HG02610 (cell line): ENCODE measurements around the gene GLI1.
"Not testable (repeated sequence)": the region's sequence is repeated elsewhere in the genome, so short reads cannot be mapped to it uniquely, and the experiment has no call there.

ENCODE experiments used
- ATAC-seq: cut with Tn5 transposase; IDR thresholded peaks from one replicate; pipeline ENCODE4 v1.9.1; 2021; ENCODE audit warnings: mild to moderate bottlenecking, moderate library complexity; ENCODE audit not compliant: unreplicated experiment

GLI1 gene

GRCh38 chr12:57475271-57476161, 15.9 kb downstream of the GLI1 start:
- no peak for ATAC-seq

GRCh38 chr12:57476162-57476992, 16.8 kb downstream of the GLI1 start:
- ATAC-seq = no peak

- ATAC-seq = no peak
These were observed 17.6 kb downstream of the GLI1 start for GRCh38 chr12:57476993-57477709.

- peak; percentile 35 for ATAC-seq
These were observed 18.4 kb downstream of the GLI1 start for GRCh38 chr12:57477710-57478681.

GRCh38 chr12:57479043-57479375, 19.4 kb downstream of the GLI1 start:
- no peak for ATAC-seq

GRCh38 chr12:57479376-57480115, 20.0 kb downstream of the GLI1 start, which contains the start of gene ARHGAP9:
Gene ARHGAP9 (minus strand): TSS chr12:57479866. CDS start chr12:57479406, 460 bp downstream.
- ATAC-seq = peak; percentile 42

GRCh38 chr12:57481671-57482070, 22.1 kb downstream of the GLI1 start:
- ATAC-seq = no peak

- ATAC-seq = no peak
These were observed 23.9 kb downstream of the GLI1 start for GRCh38 chr12:57483466-57483865.

- no peak for ATAC-seq
These were observed 26.1 kb downstream of the GLI1 start for GRCh38 chr12:57485695-57486094.

- no peak for ATAC-seq
These were observed 27.5 kb downstream of the GLI1 start for GRCh38 chr12:57487055-57487596.

- peak; percentile 97 for ATAC-seq
These were observed 28.2 kb downstream of the GLI1 start, which contains the start of gene MARS1 for GRCh38 chr12:57487597-57488401. Gene MARS1 (plus strand): TSS chr12:57488068. CDS start chr12:57488091, 23 bp downstream.

- ATAC-seq = no peak
These were observed 29.0 kb downstream of the GLI1 start for GRCh38 chr12:57488402-57489156.

GRCh38 chr12:57489157-57489641, 29.6 kb downstream of the GLI1 start:
- no peak for ATAC-seq

GRCh38 chr12:57490126-57490525, 30.5 kb downstream of the GLI1 start:
- no peak for ATAC-seq

- no peak for ATAC-seq
These were observed 32.1 kb downstream of the GLI1 start for GRCh38 chr12:57491393-57492280.

GRCh38 chr12:57495051-57495701, 35.6 kb downstream of the GLI1 start:
- not testable (repeated sequence) for ATAC-seq
